ENCODE results near the gene HELZ.
"Not testable (repeated sequence)": the region's sequence is repeated elsewhere in the genome, so short reads cannot be mapped to it uniquely, and the experiment has no call there.

The HELZ gene

DNA sequence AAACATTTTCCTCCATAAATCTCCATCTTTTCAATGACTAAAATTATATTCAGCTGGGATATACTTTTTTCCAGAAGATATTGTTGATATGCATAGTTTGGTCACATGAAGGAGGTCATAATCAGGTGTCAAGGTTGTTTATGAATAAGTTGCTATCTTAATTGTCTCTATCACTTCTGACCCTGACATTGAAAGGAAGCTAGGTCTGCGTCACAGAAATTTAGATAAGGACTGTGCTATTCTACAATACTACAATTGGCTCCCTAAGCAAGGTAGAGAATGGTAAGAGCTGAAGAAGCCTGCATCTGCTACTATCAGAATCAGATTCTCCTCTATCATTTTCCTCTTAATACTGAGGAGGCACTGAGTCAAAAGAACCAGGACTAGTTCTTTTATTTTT is 133.2 kb downstream of the HELZ start:
- no peak for DNase-seq

DNA sequence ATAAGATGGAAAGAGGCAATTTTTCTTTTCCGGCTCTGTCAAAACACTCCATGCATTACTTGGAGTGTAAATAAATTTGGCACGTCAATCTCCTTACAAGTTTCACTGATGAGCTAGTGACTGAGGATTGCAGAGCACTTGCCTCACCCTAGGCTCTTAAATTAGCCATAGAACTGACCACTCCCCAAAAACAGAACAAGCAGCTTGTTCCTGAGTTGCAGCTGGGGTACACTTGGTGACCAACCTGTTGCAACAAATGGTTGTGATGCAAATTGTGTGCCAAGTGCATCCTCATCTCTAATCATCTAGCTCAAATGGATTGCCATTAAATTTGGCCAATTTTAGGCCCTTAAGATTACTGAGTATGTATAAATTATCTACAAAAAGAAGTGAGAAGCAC is 133.7 kb downstream of the HELZ start:
- no peak for DNase-seq

DNA sequence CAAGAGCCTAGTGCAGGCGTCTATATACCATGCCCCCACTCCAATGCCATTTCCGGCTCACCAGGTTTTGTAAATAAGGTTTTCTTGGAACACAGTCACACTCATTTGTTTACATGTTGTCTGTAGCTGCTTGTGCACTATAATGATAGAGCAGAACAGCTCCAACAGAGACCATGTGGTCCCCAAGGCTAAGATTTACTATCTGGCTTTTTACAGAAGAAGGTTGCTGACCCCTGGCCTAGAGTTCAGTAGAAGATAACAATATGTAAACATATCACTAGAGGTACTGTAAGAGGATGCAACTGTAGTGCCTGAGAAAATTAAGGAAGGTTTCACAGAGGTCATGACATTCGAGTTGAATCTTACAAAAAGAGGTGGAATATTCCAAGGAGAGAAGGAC is 134.4 kb downstream of the HELZ start:
- DNase-seq: no peak

DNA sequence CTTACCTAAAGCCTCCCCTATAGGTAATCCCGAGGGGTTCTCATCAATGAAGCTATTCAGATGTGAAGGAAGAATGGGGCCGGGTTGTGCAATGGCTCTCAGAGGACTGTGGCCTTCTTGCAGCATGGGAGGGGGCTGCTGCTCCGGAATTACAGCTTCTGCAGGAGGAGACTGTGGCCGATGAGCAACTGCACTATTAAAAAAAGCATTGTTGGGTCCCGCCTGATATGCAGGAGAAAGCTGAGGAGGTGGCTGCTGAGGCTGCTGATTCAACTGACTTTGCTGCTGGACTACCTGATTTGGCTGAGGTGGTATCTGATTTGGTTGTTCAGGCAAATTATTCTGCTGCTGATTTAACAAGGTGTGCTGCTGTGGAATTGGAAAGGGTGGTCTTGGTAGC is 135.9 kb downstream of the HELZ start:
- DNase-seq: no peak

DNA sequence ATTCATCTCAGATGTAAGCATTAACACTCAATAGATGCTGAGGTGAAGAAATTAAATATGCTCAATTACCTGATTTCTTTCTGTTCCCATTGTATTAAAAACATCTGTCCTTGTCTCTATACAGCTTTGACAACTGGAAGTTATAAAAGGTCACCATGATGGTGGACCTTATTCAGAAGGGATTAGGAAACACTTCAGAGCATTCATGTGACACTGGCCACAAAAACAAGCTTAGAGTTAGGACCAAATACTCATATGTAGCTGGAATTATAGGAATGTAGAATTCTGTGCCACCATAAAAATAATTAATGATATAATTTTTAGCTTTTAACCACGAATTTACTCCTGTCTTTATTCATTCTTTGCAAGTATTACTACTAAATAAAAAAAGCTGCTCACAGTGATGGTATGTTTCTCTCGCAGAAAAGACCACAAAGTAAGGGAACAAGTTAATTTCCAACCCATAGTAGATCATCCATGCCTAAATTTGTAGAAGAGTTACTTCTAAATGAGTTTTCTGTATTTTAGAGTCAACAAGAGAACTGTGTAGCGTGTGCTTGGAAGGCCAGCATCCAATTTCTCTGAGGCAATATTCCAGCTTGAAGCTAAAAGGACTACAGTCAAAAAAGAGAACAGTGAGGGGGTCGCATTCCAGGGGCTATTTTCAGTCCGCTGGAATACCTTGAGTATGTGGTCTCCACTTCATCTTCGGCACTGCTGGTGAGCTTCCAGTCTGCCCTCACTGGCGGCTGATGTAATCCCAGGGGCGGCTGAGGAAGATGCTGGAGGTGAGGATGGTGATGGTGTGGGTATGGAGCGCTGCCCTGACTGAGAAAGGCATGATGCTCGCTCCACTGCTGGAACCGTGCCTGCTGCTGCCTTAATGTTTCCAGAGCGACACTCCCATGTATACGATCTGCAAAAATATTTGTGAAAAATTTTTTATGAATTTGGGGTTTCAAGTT is 136.9 kb downstream of the HELZ start:
- no peak for DNase-seq

DNA sequence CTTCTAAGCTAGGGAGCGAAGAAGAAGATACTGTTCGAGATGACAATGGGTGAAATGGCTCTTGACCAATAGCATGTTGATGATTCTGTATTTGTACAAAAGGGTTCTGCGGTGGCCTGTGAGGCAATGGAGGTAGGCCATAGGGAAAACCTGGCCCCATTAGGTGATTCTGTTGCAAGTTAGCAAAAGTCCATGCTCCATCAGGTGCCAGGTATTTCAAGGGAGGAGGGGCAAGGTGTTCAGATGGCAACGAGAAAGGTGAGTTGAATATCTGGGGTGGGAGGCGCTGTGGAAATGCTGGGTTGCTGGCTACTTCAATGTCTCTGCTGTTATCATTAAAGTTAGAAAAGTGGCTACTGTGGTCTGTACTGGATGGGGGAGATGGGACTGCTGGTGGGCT is 137.8 kb downstream of the HELZ start:
- no peak for DNase-seq

DNA sequence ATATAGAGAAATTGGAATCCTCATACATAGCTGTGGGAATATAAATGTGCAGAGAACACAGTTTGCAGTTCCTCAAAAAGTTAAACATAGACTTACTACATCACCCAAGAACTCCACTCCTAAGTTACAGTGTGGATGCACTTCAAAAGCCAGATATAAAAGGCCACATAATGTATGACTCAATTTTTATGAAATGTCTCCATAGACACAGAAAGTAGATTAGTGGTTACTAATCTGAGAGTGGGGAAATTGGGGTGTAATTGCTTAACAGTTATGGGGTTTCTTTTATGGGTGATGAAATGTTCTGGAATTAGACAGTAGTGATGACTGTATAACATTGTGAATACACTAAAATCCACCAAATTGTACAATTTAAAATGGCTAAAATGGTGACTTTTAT is 139.8 kb downstream of the HELZ start:
- DNase-seq: no peak

DNA sequence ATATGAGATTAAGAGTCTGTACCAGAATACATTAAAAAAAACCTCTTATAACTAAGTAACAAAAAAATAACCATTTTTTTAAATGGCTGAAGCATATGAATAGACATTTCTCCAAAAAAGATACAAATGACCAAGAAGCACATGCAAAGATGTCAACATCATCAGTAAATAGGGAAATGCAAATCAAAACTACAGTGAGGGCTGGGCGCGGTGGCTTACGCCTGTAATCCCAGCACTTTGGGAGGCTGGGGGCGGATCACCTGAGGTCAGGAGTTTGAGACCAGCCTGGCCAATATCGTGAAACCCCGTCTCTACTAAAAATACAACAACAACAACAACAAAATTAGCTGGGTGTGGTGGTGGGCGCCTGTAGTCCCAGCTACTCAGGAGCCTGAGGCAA is 140.4 kb downstream of the HELZ start:
- DNase-seq: not testable (repeated sequence)

DNA sequence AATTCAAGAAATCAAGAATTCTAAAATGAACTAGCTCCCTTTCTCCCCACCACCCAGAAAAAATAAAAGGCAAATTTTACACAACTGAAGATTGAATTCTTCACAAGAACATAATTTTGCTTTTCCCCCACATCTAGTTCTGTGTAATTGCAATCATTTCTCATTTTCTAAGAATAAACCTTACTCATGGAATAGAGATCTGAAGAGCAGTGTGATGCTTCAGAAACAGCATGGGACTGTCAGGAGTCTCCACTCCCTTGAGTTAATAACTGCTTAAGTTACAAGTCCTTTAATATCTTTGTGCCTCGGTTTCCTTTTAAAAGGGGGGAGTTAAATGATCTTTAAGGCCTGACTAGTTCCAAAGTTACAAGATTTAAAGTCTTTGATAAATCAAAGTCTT is 147.0 kb downstream of the HELZ start:
- no peak for DNase-seq

DNA sequence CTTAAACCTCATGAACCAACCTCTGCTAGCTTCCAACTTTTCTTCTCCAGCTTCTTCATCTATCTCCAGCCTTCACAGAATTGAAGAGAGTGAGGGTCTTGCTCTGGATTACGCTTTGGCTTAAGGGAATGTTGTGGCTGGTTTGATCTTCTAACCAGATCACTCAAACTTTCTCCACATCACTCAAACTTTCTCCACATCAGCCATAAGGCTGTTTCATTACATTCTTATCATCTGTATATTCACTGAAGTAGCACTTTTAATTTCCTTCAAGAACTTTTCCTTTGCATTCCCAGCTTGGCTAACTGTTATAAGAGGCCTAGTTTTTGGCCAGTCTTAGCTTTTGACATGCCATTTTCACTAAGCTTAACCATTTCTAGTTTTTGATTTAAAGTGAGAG is 148.4 kb downstream of the HELZ start:
- DNase-seq: no peak

DNA sequence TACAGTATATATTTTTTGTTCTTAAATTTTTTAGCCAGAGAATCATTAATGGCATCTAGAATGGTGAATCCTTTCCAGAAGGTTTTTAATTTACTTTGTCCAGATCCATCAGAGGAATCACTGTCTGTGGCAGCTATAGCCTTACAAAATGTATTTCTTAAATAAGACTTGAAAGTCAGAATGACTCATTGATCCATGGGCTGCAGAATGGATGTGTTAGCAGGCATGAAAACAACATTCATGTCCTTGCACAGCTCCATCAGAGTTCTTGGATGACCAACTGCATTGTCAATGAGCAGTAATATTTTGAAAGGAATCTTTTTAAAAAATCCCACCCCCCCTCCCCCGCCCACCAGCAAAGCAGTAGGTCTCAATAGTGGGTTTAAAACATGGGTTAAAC is 149.2 kb downstream of the HELZ start:
- no peak for DNase-seq

DNA sequence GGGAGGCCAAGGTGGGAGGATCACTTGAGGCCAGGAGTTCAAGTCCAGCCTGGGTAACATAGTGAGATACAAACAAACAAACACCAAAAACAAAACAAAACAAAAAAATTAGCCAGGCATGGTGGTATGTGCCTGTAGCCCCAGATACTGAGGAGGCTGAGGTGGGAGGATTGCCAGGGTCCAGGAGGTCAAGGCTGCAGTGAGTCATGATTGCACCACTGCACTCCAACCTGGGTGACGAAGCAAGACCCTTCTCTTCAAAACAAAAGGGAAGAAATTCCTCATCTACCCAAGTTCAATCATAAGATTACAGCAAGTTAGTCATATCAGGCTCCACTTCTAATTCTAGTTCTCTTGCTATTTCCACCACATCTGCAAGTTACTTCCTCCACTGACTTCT is 149.7 kb downstream of the HELZ start:
- not testable (repeated sequence) for DNase-seq

DNA sequence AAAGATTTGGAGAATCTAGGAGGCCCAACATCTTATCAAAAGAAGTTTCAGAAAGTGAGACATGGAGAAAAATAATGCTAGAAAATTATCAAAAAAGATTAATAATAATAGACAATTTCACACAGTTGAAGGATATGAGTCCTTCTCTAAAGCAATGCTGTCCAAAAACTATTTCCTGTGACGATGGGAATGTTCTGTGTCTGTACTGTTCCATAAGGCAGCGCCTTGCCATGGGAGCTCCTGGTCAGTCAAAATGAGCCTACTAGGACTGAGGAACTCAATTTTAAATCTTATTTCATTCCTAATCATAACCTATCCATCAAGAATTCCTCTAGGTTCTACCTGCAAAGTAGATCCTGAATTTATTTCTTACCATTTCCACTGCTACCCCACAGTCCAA is 151.6 kb downstream of the HELZ start:
- DNase-seq: no peak

DNA sequence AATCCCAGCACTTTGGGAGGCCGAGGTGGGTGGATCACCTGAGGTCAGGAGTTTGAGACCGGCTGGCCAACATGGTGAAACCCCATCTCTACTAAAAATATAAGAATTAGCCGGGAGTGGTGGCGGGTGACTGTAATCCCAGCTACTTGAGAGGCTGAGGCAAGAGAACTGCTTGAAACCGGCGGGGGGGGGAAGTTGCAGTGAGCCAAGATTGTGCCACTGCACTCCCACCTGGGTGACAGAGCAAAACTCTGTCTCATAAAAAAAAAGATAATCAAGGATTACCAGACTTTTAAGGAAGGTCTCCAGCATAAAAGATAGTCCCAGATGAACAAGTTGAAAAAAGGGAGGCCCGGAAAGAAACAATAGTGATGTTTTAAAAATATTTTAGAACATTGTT is 152.3 kb downstream of the HELZ start:
- not testable (repeated sequence) for DNase-seq

DNA sequence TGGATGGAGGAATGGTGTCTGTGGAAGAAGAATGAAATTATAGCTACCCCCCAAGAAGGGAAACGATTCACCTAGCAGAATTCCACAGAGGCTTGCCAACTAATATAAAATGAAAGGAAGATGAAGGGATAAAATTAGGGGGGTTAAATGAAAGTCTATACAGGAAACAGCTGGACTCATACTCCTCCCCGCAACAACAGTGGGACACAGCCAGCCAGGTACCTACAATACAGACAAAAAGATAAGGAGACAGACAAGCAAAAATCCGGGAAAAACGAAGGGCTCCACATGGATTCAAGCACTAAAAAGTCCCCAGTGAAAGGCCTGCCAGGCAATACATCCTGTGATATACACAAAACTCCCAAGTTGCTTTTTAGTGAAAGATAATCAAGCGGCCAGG is 152.7 kb downstream of the HELZ start:
- no peak for DNase-seq

DNA sequence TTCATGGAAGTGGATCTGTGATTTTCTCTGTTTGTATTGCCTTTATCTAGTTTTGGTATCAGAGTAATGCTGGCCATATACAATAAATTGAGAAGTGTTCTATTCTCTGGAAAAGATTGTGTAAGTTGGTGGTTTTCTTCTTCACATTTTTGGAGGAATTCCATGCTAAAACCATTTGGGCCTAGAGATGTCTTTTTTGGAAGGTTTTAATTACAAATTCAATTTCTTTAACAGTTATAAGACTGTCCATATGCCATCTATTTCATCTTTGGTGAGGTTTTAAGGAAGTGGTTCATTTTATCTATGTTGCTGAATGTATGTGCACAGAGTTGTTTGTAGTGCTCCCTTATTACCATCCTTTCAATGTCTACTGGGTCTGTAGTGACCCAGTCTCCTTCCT is 154.7 kb downstream of the HELZ start:
- no peak for DNase-seq

DNA sequence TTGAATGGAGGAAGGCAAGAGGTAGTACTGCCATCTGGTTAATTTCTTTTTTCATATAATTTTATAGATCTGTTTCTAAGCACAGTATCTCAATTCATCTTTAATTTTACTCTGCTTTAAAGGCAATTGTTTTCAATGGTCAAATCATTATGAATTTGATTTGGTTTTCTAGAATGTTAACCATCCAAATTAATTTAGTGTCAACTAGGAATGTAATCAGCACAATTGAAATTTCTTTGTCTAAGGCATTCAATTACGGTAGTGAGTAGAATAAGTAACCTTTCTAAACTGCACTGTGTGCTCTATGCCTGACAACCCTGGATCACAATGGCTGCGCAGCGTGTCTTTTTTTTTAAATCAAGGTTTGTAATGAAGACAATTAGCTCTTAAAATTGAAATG is 156.4 kb downstream of the HELZ start:
- DNase-seq: no peak

DNA sequence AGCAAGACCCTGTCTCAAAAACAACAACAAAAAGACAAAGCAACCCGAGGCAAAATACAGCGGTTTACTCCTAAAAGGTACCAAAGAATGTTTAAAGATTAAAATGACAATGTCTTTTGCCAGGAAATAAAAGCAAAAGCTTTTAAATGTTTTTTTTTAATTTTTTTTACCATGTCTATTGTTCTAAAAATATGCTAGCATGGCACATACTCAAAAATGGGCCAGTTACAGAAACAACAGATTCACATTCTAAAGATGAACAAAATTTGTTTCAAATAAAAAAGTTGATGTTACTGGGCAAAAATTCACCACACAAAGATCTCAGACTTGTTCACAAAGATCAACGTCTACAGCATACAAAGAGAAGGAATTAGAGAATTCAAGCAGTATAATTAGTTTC is 159.6 kb downstream of the HELZ start:
- DNase-seq: no peak

DNA sequence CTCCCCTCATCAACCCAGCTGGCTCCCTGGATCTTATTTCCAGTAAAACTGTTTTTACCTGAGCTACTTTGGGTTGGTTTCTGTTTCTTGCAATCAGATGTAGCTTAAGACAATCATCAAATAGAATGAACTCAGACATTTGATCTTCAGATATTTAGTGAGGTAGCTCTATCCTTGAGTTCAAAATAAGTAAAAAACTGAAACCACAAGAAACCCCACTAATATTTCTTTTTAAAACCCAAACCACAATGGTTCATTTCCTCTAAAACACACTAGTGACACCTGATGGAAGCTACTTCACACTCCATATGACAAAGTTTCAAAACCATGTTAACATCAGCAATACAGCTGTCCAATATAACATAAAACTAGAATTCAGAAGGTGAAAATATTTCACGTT is 162.9 kb downstream of the HELZ start:
- no peak for DNase-seq

DNA sequence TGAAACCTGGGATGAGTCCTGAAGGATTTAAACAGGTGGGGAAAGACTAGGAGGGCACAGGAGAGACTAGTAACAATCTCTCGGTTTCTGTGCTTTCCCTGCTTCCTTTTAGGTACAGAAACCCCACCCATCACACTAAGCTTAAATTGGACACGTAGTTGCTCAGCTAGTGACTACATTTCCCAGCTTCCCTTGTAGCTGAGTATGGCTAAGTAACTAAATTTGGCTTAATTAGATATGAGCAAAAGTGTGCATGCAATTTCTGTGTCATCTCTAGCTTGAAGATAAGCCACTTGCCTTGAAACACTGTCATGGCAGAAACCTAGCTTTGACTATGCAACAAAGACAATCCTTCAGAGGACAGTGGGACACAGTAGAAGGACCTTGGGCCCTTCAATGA is 164.2 kb downstream of the HELZ start:
- DNase-seq: no peak

DNA sequence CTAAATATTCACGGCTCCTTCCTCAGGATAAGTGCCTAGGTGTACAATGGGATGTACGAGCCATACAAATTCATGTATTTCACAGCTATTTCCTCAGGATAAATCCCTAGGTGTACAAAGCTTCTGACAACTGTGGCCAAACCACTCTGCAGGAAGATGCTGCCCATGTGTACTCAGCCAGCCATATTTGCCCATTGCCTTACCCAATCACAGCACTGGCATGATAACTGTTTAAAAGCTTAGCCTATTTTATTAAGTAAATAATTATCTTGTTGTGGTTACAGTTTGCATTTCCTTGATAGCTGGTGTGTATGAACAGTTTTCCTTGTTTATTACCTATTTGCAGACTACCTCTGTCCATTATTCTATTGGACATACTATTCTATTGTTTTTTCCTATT is 165.5 kb downstream of the HELZ start:
- no peak for DNase-seq

DNA sequence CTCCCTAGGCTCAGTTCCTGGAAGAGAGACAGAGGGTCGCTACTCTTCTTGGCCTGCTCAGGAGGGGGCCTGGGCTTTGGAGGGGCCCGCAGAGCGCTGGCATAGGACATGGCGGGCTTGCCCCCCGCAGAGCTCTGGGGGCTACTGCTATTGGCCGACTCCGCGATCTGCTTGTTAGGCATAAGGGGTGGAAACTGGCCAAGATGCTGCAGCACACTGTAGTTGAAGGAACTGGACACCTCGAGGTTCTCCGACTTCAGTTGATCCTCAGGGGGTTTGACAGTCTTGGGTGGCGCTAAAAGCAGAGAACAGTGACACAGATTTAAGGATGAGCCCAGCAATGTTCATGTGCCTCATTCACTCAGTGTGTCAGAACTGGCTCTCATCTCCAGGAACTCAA is 166.7 kb downstream of the HELZ start:
- no peak for DNase-seq

DNA sequence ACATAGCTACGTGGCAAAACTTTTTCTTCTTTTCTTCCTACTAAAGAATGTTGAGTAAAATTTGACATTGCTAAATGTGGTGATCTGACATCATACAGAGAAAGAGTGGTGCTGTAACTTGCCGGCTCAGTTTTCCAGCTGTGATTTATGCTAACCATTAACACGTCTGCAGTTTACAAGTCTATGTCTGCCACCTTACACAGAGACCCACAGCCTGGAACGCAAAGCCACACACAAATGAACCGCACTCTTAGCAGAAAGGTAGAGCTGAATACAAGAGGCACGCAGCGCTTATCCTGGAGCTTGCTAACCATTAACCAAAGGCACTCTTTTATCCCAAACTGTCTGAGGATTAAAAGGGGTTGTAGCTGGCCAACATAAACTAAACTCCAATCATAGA is 168.7 kb downstream of the HELZ start:
- DNase-seq: no peak

DNA sequence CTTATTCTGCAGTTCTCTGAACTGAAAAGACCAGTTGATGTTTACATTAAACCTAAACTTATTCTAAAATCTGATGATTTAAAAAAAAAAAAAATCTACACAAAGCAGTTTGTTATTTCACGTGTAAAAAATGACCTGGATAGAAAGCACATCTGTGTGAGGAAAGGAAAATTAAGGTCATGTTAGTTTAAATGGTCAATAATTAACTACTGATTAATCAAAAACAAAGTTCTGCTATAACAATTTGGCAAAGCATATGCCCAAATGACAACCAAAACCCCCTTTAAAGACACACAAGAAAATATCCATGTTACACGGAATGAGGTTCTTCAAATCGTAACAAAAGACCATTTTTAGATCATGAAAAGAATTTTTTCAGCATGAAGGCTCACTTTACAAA is 170.2 kb downstream of the HELZ start:
- no peak for DNase-seq

DNA sequence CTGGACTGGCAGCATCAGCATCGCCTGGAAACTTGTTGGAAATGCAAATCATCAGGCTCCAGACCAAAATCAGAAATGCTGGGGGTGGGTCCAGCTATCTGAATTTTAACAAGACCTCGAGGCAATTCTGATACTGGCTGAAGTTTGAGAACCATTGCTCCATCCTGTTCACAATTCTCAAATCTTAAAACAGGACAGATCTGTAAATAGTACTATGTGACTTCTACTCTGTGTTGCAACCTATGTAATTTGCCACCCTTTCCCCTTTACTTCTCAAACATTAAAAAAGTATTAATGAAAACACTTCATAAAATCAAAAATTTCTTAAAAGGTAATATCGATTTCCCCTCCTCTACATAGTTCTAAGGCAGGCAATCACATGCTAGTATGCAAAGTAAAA is 172.1 kb downstream of the HELZ start:
- DNase-seq: no peak

Data from NCI-H2081 (cell line).